Measurements from ENCODE around the gene STPG3. TPM values are rescaled to one million over a fixed set of nuclear protein-coding genes. Genes with fewer than 3 reads are reported as not detected.

Gene STPG3
- total RNA-seq (not detected), polyA plus RNA-seq (not detected)
- long read RNA-seq, donor 1, result 0 reads
- long read RNA-seq, donor 2, result 0 reads

- DNase-seq, result no peak
- H3K27ac ChIP-seq (ENCODE audit: low read depth in 1 of 2, low read length in 2 of 2), result no peak within 1 kb of the TSS
- WGBS, 2 donors, result 25 to 56% methylated on average over 2 to 4 of the region's 4 CpGs
- no peaks in the 10 kb centered on the region for H3K27me3 ChIP-seq (ENCODE audit: control insufficient read depth in 1 of 2, insufficient read depth in 2 of 2, low read length in 1 of 2)
- H3K36me3 ChIP-seq (ENCODE audit: control insufficient read depth in 1 of 2, insufficient read depth in 2 of 2, low read length in 1 of 2), result no peaks in the 10 kb centered on the region
- intact Hi-C loops (cut with DNase I), result no loop called here
- ATAC-seq (ENCODE audit: low FRiP score), result no peak
- no peaks in the 10 kb centered on the region for H3K4me1 ChIP-seq (ENCODE audit: control insufficient read depth in 1 of 2, insufficient read depth in 2 of 2, low read length in 2 of 2)
- no peak within 1 kb of the TSS for H3K4me3 ChIP-seq (ENCODE audit: low read length in 2 of 2)
- no peaks in the 10 kb centered on the region for H3K9me3 ChIP-seq (ENCODE audit: control insufficient read depth, low read length)
Observed at GRCh38 chr9:137251194-137251461, at the start of gene STPG3. Gene STPG3 (plus strand): TSS chr9:137251286. CDS start chr9:137251287, 1 bp downstream.

- ATAC-seq (ENCODE audit: low FRiP score), result no peak
- no peak for DNase-seq
- Histone ChIP-seq H3K4me3 (ENCODE audit: low read length in 2 of 2) (no peak overlapping the region), H3K27ac (ENCODE audit: low read depth in 1 of 2, low read length in 2 of 2) (no peak overlapping the region), H3K27me3 (ENCODE audit: control insufficient read depth in 1 of 2, insufficient read depth in 2 of 2, low read length in 1 of 2) (no peaks in the 10 kb centered on the region), H3K4me1 (ENCODE audit: control insufficient read depth in 1 of 2, insufficient read depth in 2 of 2, low read length in 2 of 2) (peaks cover 1 to 3% of the 10 kb centered on the region in 2 donors), H3K9me3 (ENCODE audit: control insufficient read depth, low read length) (no peaks in the 10 kb centered on the region), H3K36me3 (ENCODE audit: control insufficient read depth in 1 of 2, insufficient read depth in 2 of 2, low read length in 1 of 2) (no peaks in the 10 kb centered on the region)
- intact Hi-C loops (cut with DNase I), result no loop called here
- WGBS, 2 donors, result 34% methylated on average over 8 of the region's 8 CpGs
Observed at GRCh38 chr9:137202966-137203365, 48.1 kb upstream of the STPG3 start.

GRCh38 chr9:137204731-137205125 lies 46.4 kb upstream of the STPG3 start:
- 9 to 13% methylated on average over 21 of the region's 21 CpGs for WGBS, 2 donors
- no peak for ATAC-seq (ENCODE audit: low FRiP score)
- Histone ChIP-seq H3K27me3 (ENCODE audit: control insufficient read depth in 1 of 2, insufficient read depth in 2 of 2, low read length in 1 of 2) (no peaks in the 10 kb centered on the region), H3K4me1 (ENCODE audit: control insufficient read depth in 1 of 2, insufficient read depth in 2 of 2, low read length in 2 of 2) (peaks cover 1% of the 10 kb centered on the region in 2 donors), H3K4me3 (ENCODE audit: low read length in 2 of 2) (peak overlapping the region; percentile 62 to 69), H3K36me3 (ENCODE audit: control insufficient read depth in 1 of 2, insufficient read depth in 2 of 2, low read length in 1 of 2) (no peaks in the 10 kb centered on the region), H3K27ac (ENCODE audit: low read depth in 1 of 2, low read length in 2 of 2) (no peak overlapping the region), H3K9me3 (ENCODE audit: control insufficient read depth, low read length) (no peaks in the 10 kb centered on the region)
- no peak for DNase-seq
- intact Hi-C loops (cut with DNase I), result no loop called here

- H3K27ac ChIP-seq (ENCODE audit: low read depth in 1 of 2, low read length in 2 of 2), result peak within 1 kb of the TSS in 1 of 2 donors; percentile 35
- DNase-seq (peak; percentile 95 to 99), ATAC-seq (ENCODE audit: low FRiP score) (peak; percentile 81)
- H3K27me3 ChIP-seq (ENCODE audit: control insufficient read depth in 1 of 2, insufficient read depth in 2 of 2, low read length in 1 of 2), result no peaks in the 10 kb centered on the region
- intact Hi-C loops (cut with DNase I), result no loop called here
- peaks cover 0 to 1% of the 10 kb centered on the region in 2 donors for H3K4me1 ChIP-seq (ENCODE audit: control insufficient read depth in 1 of 2, insufficient read depth in 2 of 2, low read length in 2 of 2)
- H3K36me3 ChIP-seq (ENCODE audit: control insufficient read depth in 1 of 2, insufficient read depth in 2 of 2, low read length in 1 of 2), result no peaks in the 10 kb centered on the region
- 0% methylated on average over 74 to 98 of the region's 98 CpGs for WGBS, 2 donors
- H3K9me3 ChIP-seq (ENCODE audit: control insufficient read depth, low read length), result no peaks in the 10 kb centered on the region
- H3K4me3 ChIP-seq (ENCODE audit: low read length in 2 of 2), result peak within 1 kb of the TSS; percentile 62 to 69
Observed at GRCh38 chr9:137205126-137206069, 45.7 kb upstream of the STPG3 start, which contains the start of the genes NDOR1 and TMEM203. Gene NDOR1 (plus strand): TSS chr9:137205700. CDS start chr9:137205778, 78 bp downstream. Gene TMEM203 (minus strand): TSS chr9:137205648. CDS start chr9:137205414, 234 bp downstream.

- no peak overlapping the region for H3K27ac ChIP-seq (ENCODE audit: low read depth in 1 of 2, low read length in 2 of 2)
- 75% methylated on average over 7 of the region's 7 CpGs for WGBS, 2 donors
- DNase-seq, result no peak
- H3K36me3 ChIP-seq (ENCODE audit: control insufficient read depth in 1 of 2, insufficient read depth in 2 of 2, low read length in 1 of 2), result no peaks in the 10 kb centered on the region
- H3K9me3 ChIP-seq (ENCODE audit: control insufficient read depth, low read length), result no peaks in the 10 kb centered on the region
- no peak for ATAC-seq (ENCODE audit: low FRiP score)
- H3K4me3 ChIP-seq (ENCODE audit: low read length in 2 of 2), result no peak overlapping the region
- no peaks in the 10 kb centered on the region for H3K27me3 ChIP-seq (ENCODE audit: control insufficient read depth in 1 of 2, insufficient read depth in 2 of 2, low read length in 1 of 2)
- intact Hi-C loops (cut with DNase I), result no loop called here
- H3K4me1 ChIP-seq (ENCODE audit: control insufficient read depth in 1 of 2, insufficient read depth in 2 of 2, low read length in 2 of 2), result no peaks in the 10 kb centered on the region
Observed at GRCh38 chr9:137206602-137207001, 44.5 kb upstream of the STPG3 start.

GRCh38 chr9:137211532-137211931 lies 39.6 kb upstream of the STPG3 start:
- 76 to 88% methylated on average over 13 of the region's 13 CpGs for WGBS, 2 donors
- no peak for ATAC-seq (ENCODE audit: low FRiP score)
- H3K4me3 ChIP-seq (ENCODE audit: low read length in 2 of 2), result no peak overlapping the region
- no peak for DNase-seq
- no peaks in the 10 kb centered on the region for H3K27me3 ChIP-seq (ENCODE audit: control insufficient read depth in 1 of 2, insufficient read depth in 2 of 2, low read length in 1 of 2)
- no peaks in the 10 kb centered on the region for H3K9me3 ChIP-seq (ENCODE audit: control insufficient read depth, low read length)
- intact Hi-C loops (cut with DNase I), result no loop called here
- no peak overlapping the region for H3K27ac ChIP-seq (ENCODE audit: low read depth in 1 of 2, low read length in 2 of 2)
- H3K4me1 ChIP-seq (ENCODE audit: control insufficient read depth in 1 of 2, insufficient read depth in 2 of 2, low read length in 2 of 2), result no peaks in the 10 kb centered on the region
- H3K36me3 ChIP-seq (ENCODE audit: control insufficient read depth in 1 of 2, insufficient read depth in 2 of 2, low read length in 1 of 2), result no peaks in the 10 kb centered on the region

- Histone ChIP-seq H3K27me3 (ENCODE audit: control insufficient read depth in 1 of 2, insufficient read depth in 2 of 2, low read length in 1 of 2) (no peaks in the 10 kb centered on the region), H3K9me3 (ENCODE audit: control insufficient read depth, low read length) (no peaks in the 10 kb centered on the region), H3K4me3 (ENCODE audit: low read length in 2 of 2) (no peak overlapping the region), H3K4me1 (ENCODE audit: control insufficient read depth in 1 of 2, insufficient read depth in 2 of 2, low read length in 2 of 2) (no peaks in the 10 kb centered on the region), H3K27ac (ENCODE audit: low read depth in 1 of 2, low read length in 2 of 2) (no peak overlapping the region), H3K36me3 (ENCODE audit: control insufficient read depth in 1 of 2, insufficient read depth in 2 of 2, low read length in 1 of 2) (no peaks in the 10 kb centered on the region)
- no peak for ATAC-seq (ENCODE audit: low FRiP score)
- DNase-seq, result no peak
- 84 to 86% methylated on average over 19 to 21 of the region's 21 CpGs for WGBS, 2 donors
- intact Hi-C loops (cut with DNase I), result no loop called here
Observed at GRCh38 chr9:137212520-137212919, 38.6 kb upstream of the STPG3 start.

- no peak for ATAC-seq (ENCODE audit: low FRiP score)
- intact Hi-C loops (cut with DNase I), result no loop called here
- H3K9me3 ChIP-seq (ENCODE audit: control insufficient read depth, low read length), result no peaks in the 10 kb centered on the region
- no peaks in the 10 kb centered on the region for H3K36me3 ChIP-seq (ENCODE audit: control insufficient read depth in 1 of 2, insufficient read depth in 2 of 2, low read length in 1 of 2)
- H3K27ac ChIP-seq (ENCODE audit: low read depth in 1 of 2, low read length in 2 of 2), result no peak overlapping the region
- no peaks in the 10 kb centered on the region for H3K4me1 ChIP-seq (ENCODE audit: control insufficient read depth in 1 of 2, insufficient read depth in 2 of 2, low read length in 2 of 2)
- 89% methylated on average over 49 of the region's 49 CpGs for WGBS, 2 donors
- no peak for DNase-seq
- H3K4me3 ChIP-seq (ENCODE audit: low read length in 2 of 2), result no peak overlapping the region
- H3K27me3 ChIP-seq (ENCODE audit: control insufficient read depth in 1 of 2, insufficient read depth in 2 of 2, low read length in 1 of 2), result no peaks in the 10 kb centered on the region
Observed at GRCh38 chr9:137213160-137214060, 37.7 kb upstream of the STPG3 start.
